Bronchial epithelial cell (primary cell): Measurements from ENCODE around the gene CLASP1. TPM values are rescaled to one million over a fixed set of nuclear protein-coding genes. Genes with fewer than 3 reads are reported as not detected.
"Not testable (repeated sequence)": the region's sequence is repeated elsewhere in the genome, so short reads cannot be mapped to it uniquely, and the experiment has no call there.

Source experiments
- DNase-seq: peaks from one replicate; pipeline ENCODE4 v3.0.0-alpha.2; 2010; ENCODE audit warnings: low read depth
- FAIRE-seq: peaks from 2 replicates; lab custom pipeline; 2011; peaks lifted over from hg19 to GRCh38; lab: Jason Lieb, UNC
- H3K27me3 ChIP-seq: 2 replicates; pipeline ENCODE4 v1.5.1; 2011; ENCODE audit warnings: low read length; ENCODE audit not compliant: control insufficient read depth, insufficient read depth
- H3K36me3 ChIP-seq: 2 replicates; pipeline ENCODE4 v1.5.1; 2011; ENCODE audit warnings: low read length; ENCODE audit not compliant: control insufficient read depth, insufficient read depth
- H3K4me3 ChIP-seq: 2 replicates; pipeline ENCODE4 v1.5.1; 2011; ENCODE audit warnings: mild to moderate bottlenecking, low read depth, low read length, control low read depth
- total RNA-seq: library from RNA; depleted of rRNA; stranded (reverse); fragments of >200 nt; gene quantifications from 2 replicates; pipeline ENCODE4 v1.2.1, GENCODE V29; 2014
- TF ChIP-seq, protein P1 (sequence below): IDR thresholded peaks from 2 replicates; pipeline ENCODE4 v1.5.1; 2011; ENCODE audit warnings: mild to moderate bottlenecking, moderate library complexity, low read length, control low read depth, inconsistent platforms; ENCODE audit not compliant: insufficient read depth, severe bottlenecking

Gene CLASP1
- total RNA-seq, 1 donor from 2014 or later: 56.9 TPM

DNA sequence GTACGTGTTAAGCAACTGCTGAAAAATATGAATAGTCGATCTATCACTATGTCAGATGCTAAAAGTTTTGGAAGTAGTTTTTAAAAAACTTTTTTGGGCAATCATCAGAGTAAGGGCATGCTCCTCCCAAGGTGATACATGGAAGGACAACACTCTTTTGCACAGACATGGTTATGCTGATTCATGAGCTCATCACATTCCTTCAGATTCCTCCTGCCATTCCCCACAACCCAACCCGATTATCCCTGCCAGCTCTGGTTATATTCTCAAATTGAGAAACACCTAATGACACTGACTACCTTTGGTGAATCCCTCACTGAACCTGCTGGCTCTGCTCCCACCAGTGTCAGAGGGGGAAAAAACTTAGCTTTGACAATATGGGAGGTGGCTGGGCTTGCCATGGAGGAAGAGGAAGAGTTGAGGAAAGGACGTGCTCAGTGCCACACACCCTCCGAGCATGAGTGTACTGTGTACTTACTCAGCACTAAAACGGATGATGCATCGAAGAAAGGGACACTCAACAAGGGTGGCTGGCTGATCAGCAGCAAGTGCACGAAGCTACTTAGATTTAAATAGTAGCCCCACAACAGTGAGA, 202.5 kb downstream of the CLASP1 start:
- DNase-seq: peak; percentile 25
- no peak for FAIRE-seq
- no peak overlapping the region for H3K4me3 ChIP-seq
- H3K27me3 ChIP-seq: no peaks in the 10 kb centered on the region
- peaks cover 27% of the 10 kb centered on the region for H3K36me3 ChIP-seq
- TF ChIP-seq, protein P1, sequence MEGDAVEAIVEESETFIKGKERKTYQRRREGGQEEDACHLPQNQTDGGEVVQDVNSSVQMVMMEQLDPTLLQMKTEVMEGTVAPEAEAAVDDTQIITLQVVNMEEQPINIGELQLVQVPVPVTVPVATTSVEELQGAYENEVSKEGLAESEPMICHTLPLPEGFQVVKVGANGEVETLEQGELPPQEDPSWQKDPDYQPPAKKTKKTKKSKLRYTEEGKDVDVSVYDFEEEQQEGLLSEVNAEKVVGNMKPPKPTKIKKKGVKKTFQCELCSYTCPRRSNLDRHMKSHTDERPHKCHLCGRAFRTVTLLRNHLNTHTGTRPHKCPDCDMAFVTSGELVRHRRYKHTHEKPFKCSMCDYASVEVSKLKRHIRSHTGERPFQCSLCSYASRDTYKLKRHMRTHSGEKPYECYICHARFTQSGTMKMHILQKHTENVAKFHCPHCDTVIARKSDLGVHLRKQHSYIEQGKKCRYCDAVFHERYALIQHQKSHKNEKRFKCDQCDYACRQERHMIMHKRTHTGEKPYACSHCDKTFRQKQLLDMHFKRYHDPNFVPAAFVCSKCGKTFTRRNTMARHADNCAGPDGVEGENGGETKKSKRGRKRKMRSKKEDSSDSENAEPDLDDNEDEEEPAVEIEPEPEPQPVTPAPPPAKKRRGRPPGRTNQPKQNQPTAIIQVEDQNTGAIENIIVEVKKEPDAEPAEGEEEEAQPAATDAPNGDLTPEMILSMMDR: no peak

DNA sequence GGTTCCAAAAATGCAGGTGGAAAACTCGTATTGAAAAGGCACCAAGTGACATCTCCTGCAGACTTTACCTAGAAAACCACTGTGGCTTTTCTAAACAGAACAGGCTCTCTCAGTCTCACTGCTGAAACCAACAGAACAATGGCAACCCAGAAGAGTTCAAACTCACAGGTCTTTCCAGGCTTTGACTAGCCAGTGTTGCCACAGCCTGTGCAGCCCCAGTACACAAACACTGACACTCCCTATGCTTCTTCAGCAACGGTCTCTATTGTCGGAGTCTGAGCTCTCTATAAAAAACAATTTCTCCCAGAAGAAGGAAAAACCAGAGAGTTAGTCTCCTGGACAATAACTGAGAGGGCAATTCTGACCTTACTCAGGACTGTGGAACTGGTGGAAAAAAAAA, 206.4 kb downstream of the CLASP1 start:
- no peaks in the 10 kb centered on the region for H3K27me3 ChIP-seq
- H3K4me3 ChIP-seq: no peak overlapping the region
- DNase-seq (no peak), FAIRE-seq (no peak)
- TF ChIP-seq, protein P1: no peak
- H3K36me3 ChIP-seq: peaks cover 21% of the 10 kb centered on the region

DNA sequence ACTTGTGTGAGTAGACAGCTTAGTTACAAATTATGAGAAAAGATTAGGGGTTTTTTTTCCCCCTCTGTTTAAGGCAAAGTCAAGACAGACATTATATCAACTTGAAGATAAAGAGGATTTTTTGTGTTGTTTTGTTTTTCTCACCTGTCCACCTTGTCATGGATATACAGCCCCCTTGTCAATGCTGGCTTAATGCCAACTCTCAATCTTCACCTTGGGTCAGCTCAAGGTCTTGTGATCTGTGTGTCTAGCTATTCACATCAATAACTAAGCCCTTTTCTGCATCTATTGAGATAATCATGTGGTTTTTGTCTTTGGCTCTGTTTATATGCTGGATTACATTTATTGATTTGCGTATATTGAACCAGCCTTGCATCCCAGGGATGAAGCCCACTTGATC, 211.0 kb downstream of the CLASP1 start:
- H3K27me3 ChIP-seq, FAIRE-seq, H3K36me3 ChIP-seq, DNase-seq, H3K4me3 ChIP-seq: not testable (repeated sequence)

DNA sequence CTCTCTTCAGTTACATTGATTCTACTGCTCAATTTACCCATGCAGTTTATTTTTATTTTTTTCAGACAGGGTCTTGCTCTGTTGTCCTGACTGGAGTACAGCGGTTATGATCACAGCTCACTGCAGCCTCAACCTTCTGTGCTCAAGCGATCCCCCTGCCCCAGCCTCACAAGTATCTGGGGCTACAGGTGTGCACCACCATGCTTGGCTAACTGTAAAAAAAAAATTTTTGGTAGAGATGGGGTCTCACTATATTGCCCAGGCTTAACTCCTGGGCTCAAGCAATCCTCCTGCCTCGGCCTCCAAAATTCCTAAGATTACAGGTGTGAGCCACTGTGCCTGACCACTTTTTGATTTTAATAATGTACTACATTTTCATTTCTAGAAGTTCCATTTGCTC, 212.3 kb downstream of the CLASP1 start:
- DNase-seq (no peak), FAIRE-seq (no peak)
- peaks cover 7% of the 10 kb centered on the region for H3K36me3 ChIP-seq
- no peak overlapping the region for H3K4me3 ChIP-seq
- H3K27me3 ChIP-seq: no peaks in the 10 kb centered on the region
- TF ChIP-seq, protein P1: no peak

DNA sequence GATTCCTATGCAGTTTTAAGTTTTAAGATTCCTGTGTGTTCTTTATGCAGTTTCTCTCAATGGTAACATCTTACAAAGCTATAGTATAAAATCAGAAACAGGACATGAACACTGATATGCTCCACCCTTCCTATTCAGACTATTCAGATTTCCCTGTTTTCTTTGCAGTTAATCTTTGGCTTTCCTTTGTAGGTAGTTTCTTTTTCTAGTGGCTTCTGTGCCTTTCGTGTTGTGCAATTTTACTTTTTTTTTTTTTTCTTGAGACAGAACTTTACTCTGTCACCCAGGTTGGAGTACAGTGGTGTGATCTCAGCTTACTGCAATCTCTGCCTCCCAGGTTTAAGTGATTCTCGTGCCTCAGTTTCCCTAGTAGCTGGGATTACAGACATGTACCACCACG, 213.5 kb downstream of the CLASP1 start:
- Histone ChIP-seq H3K36me3 (peaks cover 5% of the 10 kb centered on the region), H3K27me3 (no peaks in the 10 kb centered on the region), H3K4me3 (no peak overlapping the region)
- FAIRE-seq (no peak), DNase-seq (no peak)
- TF ChIP-seq, protein P1: no peak

DNA sequence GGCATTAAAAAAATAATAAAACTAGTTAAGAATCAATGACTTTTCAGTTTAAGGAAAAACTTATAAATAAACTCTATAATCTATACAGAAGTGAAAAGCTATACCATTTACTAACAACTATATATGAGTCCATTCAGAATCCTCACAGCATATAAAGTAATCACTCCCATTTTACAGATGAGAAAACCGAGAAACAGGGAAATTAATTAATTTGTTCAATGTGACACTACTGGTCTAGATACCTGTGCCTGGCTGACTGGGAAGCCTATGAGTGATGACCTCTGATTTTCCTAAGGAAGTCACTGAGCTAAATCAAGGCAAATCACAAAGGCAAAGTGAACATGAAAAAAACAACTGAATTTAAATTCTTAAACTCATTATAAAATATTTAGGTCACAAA, 218.0 kb downstream of the CLASP1 start:
- Histone ChIP-seq H3K36me3 (peaks cover 9% of the 10 kb centered on the region), H3K4me3 (no peak overlapping the region), H3K27me3 (no peaks in the 10 kb centered on the region)
- TF ChIP-seq, protein P1: no peak
- FAIRE-seq (no peak), DNase-seq (no peak)
